Esophagus muscularis mucosa (tissue), 4 donors: Measurements from ENCODE around the gene ADK. TPM values are rescaled to one million over a fixed set of nuclear protein-coding genes. Genes with fewer than 3 reads are reported as not detected.

Experiments
- DNase-seq: peaks from one replicate; pipeline ENCODE4 v3.0.0-alpha.2; 2017; ENCODE audit errors: extremely low spot score
- H3K27ac ChIP-seq, 4 donors: fragments of 200-600 bp; sonication (generic); replicated peaks in 1 of 4; 1 replicate in 3 of 4; 2 replicates in 1 of 4; pipeline ENCODE4 v1.5.1; 2016 to 2019; ENCODE audit warnings: mild to moderate bottlenecking in 1 of 4
- H3K27me3 ChIP-seq, 4 donors: fragments of 200-600 bp; sonication (generic); one replicate each; pipeline versions ENCODE4 v1.5.1 to v1.6.0; 2016 to 2019
- H3K36me3 ChIP-seq, 4 donors: fragments of 200-600 bp; sonication (generic); one replicate each; pipeline ENCODE4 v1.5.1; 2016 to 2019
- H3K4me1 ChIP-seq, 4 donors: fragments of 200-600 bp; sonication (generic); one replicate each; pipeline ENCODE4 v1.5.1; 2016 to 2019
- H3K4me3 ChIP-seq, 4 donors: fragments of 200-600 bp; sonication (generic); 1 replicate in 2 of 4; 2 replicates in 2 of 4; pipeline ENCODE4 v1.5.1; 2016 to 2019; ENCODE audit warnings: mild to moderate bottlenecking in 4 of 4, moderate library complexity in 1 of 4
- H3K9me3 ChIP-seq, 4 donors: fragments of 200-600 bp; sonication (generic); 1 replicate in 3 of 4; 2 replicates in 1 of 4; pipeline ENCODE4 v1.5.1; 2016 to 2019
- EP300 ChIP-seq: sonication (generic); formaldehyde crosslinking; IDR thresholded peaks from one replicate; pipeline ENCODE4 v1.6.1; 2017; ENCODE audit warnings: antibody characterized with exemption
- POLR2A ChIP-seq: fragments of 450-650 bp; IDR thresholded peaks from one replicate; pipeline ENCODE4 v1.6.1; 2017; ENCODE audit warnings: antibody characterized with exemption, moderate library complexity, mild to moderate bottlenecking, low read depth
- POLR2AphosphoS5 ChIP-seq, 2 donors: sonication (generic); formaldehyde crosslinking; IDR thresholded peaks; one replicate each; pipeline ENCODE4 v1.6.1; 2017; ENCODE audit warnings: antibody characterized with exemption in 2 of 2
- WGBS: methylation state at CpG from one replicate; pipeline ENCODE4 v1.1.5; 2018; 5-methylcytosine and 5-hydroxymethylcytosine counted together
- intact Hi-C: fragments of 100-400 bp; cut with DNase I; formaldehyde crosslinking; loops from one replicate; pipeline ENCODE4 v1.15.1; 2023
- total RNA-seq, 4 donors: library from RNA; depleted of rRNA; stranded (reverse); fragments of >200 nt; gene quantifications; one replicate each; pipeline versions ENCODE4 v1.1.0 to v1.2.1, GENCODE V29; 2016
- TF ChIP-seq, protein P1 (sequence below), 3 experiments: fragments of 200-600 bp in 2 of 3; fragments of 450-650 bp in 1 of 3; sonication (generic) in 2 of 3; IDR thresholded peaks; one replicate each; pipeline ENCODE4 v1.5.1; 2017 to 2019; ENCODE audit warnings: antibody characterized with exemption in 3 of 3, mild to moderate bottlenecking in 2 of 3, moderate library complexity in 1 of 3

The ADK gene
- total RNA-seq, 4 donors from 2014 or later = 20.2 to 23.3 (median 21.2) TPM

- H3K27ac ChIP-seq = no peak overlapping the region
- peaks cover 0 to 18% (median 10%) of the 10 kb centered on the region in 4 donors for H3K4me1 ChIP-seq
- intact Hi-C loops = no loop called here
- WGBS = 77% methylated on average over 4 of the region's 4 CpGs
- no peaks in the 10 kb centered on the region for H3K27me3 ChIP-seq
- TF ChIP-seq POLR2AphosphoS5 (IDR thresholded peaks at IDR 0.05) = no peak
- no peak for TF ChIP-seq EP300
- TF ChIP-seq, protein P1, sequence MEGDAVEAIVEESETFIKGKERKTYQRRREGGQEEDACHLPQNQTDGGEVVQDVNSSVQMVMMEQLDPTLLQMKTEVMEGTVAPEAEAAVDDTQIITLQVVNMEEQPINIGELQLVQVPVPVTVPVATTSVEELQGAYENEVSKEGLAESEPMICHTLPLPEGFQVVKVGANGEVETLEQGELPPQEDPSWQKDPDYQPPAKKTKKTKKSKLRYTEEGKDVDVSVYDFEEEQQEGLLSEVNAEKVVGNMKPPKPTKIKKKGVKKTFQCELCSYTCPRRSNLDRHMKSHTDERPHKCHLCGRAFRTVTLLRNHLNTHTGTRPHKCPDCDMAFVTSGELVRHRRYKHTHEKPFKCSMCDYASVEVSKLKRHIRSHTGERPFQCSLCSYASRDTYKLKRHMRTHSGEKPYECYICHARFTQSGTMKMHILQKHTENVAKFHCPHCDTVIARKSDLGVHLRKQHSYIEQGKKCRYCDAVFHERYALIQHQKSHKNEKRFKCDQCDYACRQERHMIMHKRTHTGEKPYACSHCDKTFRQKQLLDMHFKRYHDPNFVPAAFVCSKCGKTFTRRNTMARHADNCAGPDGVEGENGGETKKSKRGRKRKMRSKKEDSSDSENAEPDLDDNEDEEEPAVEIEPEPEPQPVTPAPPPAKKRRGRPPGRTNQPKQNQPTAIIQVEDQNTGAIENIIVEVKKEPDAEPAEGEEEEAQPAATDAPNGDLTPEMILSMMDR (IDR thresholded peaks at IDR 0.05) = no peak
- no peak for TF ChIP-seq POLR2A
- no peaks in the 10 kb centered on the region for H3K9me3 ChIP-seq
- no peak for DNase-seq
- peaks cover 70 to 100% (median 97%) of the 10 kb centered on the region in 4 donors for H3K36me3 ChIP-seq
- no peak overlapping the region for H3K4me3 ChIP-seq
Observed at GRCh38 chr10:74107391-74107790, 43.6 kb upstream of the ADK start.

DNA sequence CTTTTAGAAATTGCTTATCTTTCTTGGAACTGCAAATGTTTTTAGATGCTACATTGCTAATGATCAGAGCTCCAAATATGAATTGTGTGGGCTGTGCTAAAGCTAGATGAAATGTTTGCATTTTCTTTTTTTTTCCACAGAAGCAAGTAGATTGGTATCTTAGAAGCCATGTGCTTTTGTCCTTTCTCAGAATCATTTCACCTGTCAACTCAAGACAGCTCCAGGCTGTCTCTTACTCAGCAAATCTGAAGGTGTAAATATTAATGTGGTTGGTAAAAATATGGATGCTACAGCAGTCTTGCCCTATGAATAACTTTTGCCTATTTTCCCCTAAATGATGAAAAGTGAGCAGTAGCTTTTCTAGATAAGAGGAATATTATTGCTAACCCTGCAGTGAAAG is 41.6 kb upstream of the ADK start:
- H3K9me3 ChIP-seq = no peaks in the 10 kb centered on the region
- intact Hi-C loops = no loop called here
- H3K27ac ChIP-seq = no peak overlapping the region
- TF ChIP-seq POLR2A (no peak), EP300 (no peak), POLR2AphosphoS5 (IDR thresholded peaks at IDR 0.05) (no peak)
- TF ChIP-seq, protein P1 (IDR thresholded peaks at IDR 0.05) = no peak
- no peaks in the 10 kb centered on the region for H3K27me3 ChIP-seq
- peaks cover 3 to 37% (median 28%) of the 10 kb centered on the region in 4 donors for H3K4me1 ChIP-seq
- H3K4me3 ChIP-seq = no peak overlapping the region
- H3K36me3 ChIP-seq = peaks cover 82 to 100% (median 97%) of the 10 kb centered on the region in 4 donors
- DNase-seq = no peak

DNA sequence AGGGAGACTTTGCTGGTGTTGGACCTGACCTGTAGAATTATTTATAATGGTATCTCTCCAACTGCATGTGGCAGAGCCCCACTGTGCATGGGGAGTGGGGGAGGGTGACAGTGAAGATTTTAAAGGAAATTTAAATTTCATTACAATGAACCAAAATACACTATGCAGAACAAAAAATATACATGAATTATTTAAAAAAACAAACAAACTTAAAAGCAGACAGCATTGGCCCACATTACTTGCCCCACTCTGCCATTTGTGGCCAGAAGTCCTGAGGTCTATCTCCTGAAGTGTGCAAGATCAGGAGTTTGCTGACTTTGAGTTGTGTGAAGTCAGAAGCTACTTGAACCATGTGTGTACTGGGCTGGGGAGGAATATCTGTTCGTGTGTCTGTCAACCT is 40.9 kb upstream of the ADK start:
- Histone ChIP-seq H3K9me3 (no peaks in the 10 kb centered on the region), H3K4me3 (no peak overlapping the region), H3K4me1 (peaks cover 3 to 40% (median 28%) of the 10 kb centered on the region in 4 donors), H3K36me3 (peaks cover 82 to 100% (median 97%) of the 10 kb centered on the region in 4 donors), H3K27ac (no peak overlapping the region), H3K27me3 (no peaks in the 10 kb centered on the region)
- TF ChIP-seq POLR2A = no peak
- TF ChIP-seq, protein P1 (IDR thresholded peaks at IDR 0.05) = no peak
- TF ChIP-seq POLR2AphosphoS5 (IDR thresholded peaks at IDR 0.05) = no peak
- TF ChIP-seq EP300 = no peak
- intact Hi-C loops = no loop called here
- no peak for DNase-seq
- 58% methylated on average over 1 of the region's 1 CpG for WGBS

DNA sequence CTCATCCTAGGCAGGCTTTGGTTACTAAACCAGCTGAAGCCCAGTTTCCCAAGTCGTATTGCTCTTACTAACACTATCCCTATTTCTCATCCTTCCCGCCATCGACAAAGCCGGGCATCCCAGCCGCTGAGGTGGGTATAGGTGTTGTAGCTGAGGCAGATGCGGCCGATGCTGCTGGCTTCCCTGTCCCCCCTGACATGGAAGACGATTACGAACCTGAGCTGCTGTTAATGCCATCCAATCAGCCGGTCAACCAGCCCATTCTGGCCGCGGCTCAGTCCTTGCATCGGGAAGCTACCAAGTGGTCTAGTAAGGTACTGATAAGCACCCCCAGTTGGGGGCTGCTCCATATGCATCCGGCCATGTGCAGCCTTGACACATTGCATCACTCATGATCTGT is 39.2 kb upstream of the ADK start:
- Histone ChIP-seq H3K27me3 (no peaks in the 10 kb centered on the region), H3K36me3 (peaks cover 66 to 100% (median 93%) of the 10 kb centered on the region in 4 donors), H3K4me3 (no peak overlapping the region), H3K4me1 (peaks cover 3 to 48% (median 32%) of the 10 kb centered on the region in 4 donors), H3K9me3 (no peaks in the 10 kb centered on the region), H3K27ac (peak overlapping the region in 1 of 4 donors; percentile 2)
- no peak for DNase-seq
- intact Hi-C loops = no loop called here
- 97% methylated on average over 14 of the region's 14 CpGs for WGBS
- TF ChIP-seq, protein P1 (IDR thresholded peaks at IDR 0.05) = no peak
- TF ChIP-seq POLR2AphosphoS5 (IDR thresholded peaks at IDR 0.05) (no peak), EP300 (no peak), POLR2A (no peak)

GRCh38 chr10:74113546-74113945 is 37.5 kb upstream of the ADK start:
- H3K4me1 ChIP-seq = peaks cover 3 to 54% (median 37%) of the 10 kb centered on the region in 4 donors
- intact Hi-C loops = no loop called here
- peak overlapping the region; percentile 16 to 57 (median 48) for H3K27ac ChIP-seq
- DNase-seq = no peak
- H3K4me3 ChIP-seq = no peak overlapping the region
- peaks cover 60 to 100% (median 91%) of the 10 kb centered on the region in 4 donors for H3K36me3 ChIP-seq
- WGBS = 42% methylated on average over 1 of the region's 1 CpG
- no peaks in the 10 kb centered on the region for H3K9me3 ChIP-seq
- no peaks in the 10 kb centered on the region for H3K27me3 ChIP-seq
- TF ChIP-seq, protein P1 (IDR thresholded peaks at IDR 0.05) = no peak
- no peak for TF ChIP-seq EP300
- TF ChIP-seq POLR2AphosphoS5 (IDR thresholded peaks at IDR 0.05) = no peak
- TF ChIP-seq POLR2A = no peak
